Breast epithelium (tissue), 3 donors: ENCODE measurements around the gene CZIB.

ENCODE experiments used
- POLR2A ChIP-seq: fragments of 450-650 bp; IDR thresholded peaks from one replicate; pipeline ENCODE4 v1.6.1; 2016; ENCODE audit warnings: antibody characterized with exemption, mild to moderate bottlenecking, moderate library complexity
- POLR2AphosphoS5 ChIP-seq, 3 donors: sonication (generic); formaldehyde crosslinking; IDR thresholded peaks; one replicate each; pipeline ENCODE4 v1.6.1; 2017; ENCODE audit warnings: antibody characterized with exemption in 3 of 3
- TF ChIP-seq, protein P1 (sequence below), 3 donors: fragments of 450-650 bp; IDR thresholded peaks; one replicate each; pipeline ENCODE4 v1.5.1; 2016 to 2017; ENCODE audit warnings: antibody characterized with exemption in 3 of 3, mild to moderate bottlenecking in 3 of 3, moderate library complexity in 3 of 3

DNA sequence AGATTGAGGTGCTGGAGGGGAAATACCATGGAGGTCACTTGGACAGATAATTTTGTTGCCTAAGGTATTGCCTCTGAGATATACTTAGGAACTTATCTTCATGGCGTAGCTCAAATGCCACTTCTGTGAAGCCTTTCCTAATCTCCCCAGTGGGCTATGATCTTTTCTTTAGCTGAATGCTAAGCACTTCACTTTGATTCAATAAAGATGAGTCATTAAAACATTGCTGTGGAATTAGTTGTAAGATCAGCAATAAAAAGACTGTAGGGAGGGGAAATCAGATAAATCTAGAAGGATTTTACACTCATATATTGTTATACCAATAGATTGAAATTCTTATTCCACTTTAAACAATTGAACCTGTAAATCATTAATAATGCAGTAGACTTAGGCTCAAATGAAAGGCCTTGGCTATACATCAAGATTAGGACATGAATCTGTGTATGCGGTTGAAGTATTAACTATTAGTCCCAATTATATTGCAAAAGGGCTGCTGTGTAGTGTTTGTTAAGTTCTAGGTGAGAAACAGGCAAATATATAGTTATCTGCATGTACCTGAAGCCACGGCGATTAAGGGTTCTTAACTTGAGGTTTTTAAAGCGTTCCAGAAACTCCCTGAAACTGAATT lies 37.1 kb upstream of the CZIB start:
- TF ChIP-seq, protein P1, sequence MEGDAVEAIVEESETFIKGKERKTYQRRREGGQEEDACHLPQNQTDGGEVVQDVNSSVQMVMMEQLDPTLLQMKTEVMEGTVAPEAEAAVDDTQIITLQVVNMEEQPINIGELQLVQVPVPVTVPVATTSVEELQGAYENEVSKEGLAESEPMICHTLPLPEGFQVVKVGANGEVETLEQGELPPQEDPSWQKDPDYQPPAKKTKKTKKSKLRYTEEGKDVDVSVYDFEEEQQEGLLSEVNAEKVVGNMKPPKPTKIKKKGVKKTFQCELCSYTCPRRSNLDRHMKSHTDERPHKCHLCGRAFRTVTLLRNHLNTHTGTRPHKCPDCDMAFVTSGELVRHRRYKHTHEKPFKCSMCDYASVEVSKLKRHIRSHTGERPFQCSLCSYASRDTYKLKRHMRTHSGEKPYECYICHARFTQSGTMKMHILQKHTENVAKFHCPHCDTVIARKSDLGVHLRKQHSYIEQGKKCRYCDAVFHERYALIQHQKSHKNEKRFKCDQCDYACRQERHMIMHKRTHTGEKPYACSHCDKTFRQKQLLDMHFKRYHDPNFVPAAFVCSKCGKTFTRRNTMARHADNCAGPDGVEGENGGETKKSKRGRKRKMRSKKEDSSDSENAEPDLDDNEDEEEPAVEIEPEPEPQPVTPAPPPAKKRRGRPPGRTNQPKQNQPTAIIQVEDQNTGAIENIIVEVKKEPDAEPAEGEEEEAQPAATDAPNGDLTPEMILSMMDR (IDR thresholded peaks at IDR 0.05), result no peak
- TF ChIP-seq POLR2A (no peak), POLR2AphosphoS5 (IDR thresholded peaks at IDR 0.05) (no peak)
